Activated CD4-positive, alpha-beta T cell treated with anti-CD3 and anti-CD28 coated beads for 48 hours (primary cell): ENCODE results near the gene PSMD9.

Source experiments
- DNase-seq: peaks from one replicate; pipeline ENCODE4 v3.0.0-alpha.2; 2020

PSMD9 gene

DNA sequence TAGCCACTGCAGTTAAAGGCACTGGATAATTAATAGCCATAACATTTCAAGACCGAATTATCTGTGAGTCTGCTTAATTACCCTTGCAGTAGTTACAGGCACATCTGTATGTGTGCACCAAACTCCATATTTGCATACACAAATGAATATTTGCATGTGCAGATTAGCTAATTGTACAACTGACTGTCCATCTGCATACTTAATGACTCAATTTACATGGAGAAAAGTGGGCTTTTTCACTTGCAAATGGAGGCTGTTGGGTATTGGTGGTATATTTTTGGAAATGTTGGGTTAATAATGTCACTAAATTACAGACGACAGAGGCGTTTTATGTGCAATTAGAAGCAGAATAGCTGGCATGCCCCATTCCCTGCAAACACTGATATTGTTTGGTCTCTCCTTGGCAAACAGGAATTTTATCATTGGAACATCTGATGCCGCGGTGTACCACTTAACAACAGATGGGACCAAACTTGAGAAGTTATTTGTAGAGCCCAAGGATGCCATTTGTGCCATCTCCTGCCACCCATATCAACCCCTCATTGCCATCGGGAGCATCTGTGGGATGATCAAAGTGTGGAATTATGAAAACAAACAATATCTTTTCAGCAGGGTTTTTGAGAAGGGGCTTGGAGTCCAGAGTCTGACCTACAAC lies 69.4 kb downstream of the PSMD9 start:
- no peak for DNase-seq

DNA sequence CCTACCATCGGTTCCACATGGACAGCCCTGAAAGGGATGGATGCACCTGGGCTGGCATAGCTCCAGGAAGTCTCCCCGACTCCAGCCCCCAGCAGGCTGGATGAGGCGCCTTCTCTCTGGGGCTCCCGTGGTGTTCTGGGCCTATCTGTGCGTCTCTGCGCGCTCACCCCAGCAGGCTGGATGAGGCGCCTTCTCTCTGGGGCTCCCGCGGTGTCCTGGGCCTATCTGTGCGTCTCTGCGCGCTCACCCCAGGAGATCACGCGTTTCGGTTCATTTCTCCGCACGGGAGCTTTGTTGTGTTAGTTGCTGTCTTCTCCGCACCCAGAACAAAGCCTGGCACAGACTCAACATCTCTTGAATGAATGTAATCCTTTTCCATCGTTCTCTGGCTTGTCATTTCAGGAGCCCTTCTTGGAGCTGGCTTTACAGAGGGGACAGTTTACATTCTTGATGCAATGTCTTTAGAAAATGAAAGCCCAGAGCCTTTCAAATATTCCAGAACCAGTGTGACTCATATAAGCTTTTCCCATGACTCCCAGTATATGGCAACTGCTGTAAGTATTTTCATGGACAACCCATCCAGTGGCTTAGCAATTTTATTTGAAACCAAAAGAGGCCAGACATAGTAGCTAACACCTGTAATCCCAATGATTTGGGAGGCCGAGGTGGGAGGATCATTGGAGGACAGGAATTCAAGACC lies 70.1 kb downstream of the PSMD9 start:
- no peak for DNase-seq

DNA sequence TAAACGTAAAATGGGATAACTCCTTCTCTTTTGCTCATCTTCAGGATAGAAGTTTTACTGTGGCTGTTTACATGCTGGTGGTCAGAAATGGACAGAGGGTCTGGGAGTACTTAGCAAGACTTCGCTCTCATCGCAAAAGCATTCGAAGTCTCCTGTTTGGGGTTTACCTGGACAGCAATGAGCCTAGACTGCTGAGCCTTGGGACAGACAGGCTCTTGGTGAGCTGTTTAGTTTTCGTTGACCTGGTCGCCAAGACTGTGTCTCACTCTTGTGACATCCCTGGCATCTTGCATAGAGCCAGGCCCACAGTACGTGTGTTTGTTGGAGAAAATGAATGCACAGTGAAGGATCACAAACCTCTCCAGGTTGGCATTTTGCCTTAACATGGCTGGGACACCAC lies 72.0 kb downstream of the PSMD9 start:
- DNase-seq: no peak

DNA sequence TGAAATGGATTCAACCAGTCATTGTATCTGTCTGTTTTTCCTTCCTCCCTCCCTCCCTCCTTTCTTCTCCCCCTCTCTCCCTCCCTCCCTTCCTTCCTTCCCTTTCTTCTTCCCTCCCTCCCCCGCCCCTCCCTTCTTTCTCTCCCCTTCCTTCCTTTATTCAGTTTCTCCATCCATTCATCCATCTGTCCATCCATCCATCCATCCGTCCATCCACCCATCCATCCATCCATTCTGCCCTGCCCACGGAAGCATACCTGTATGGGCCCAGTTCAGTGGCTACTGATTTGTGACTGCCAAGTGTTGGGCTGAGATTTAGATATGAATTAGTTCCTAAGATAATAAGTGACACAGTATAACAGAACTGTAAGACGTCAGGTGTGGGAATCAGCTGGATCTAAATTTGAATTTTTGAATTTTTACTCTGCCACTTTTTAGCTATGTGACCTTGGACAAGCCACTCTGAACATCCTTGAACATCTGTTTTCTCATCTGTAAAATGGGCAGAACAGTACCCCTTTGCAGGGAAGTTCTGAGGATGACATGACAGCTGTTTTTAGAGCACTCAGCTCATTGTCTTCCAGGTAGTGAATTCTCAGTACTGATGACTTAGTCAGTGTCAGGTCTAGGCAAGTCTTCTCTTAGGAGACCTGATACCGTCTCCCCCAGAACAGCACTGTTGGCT lies 72.7 kb downstream of the PSMD9 start:
- no peak for DNase-seq

DNA sequence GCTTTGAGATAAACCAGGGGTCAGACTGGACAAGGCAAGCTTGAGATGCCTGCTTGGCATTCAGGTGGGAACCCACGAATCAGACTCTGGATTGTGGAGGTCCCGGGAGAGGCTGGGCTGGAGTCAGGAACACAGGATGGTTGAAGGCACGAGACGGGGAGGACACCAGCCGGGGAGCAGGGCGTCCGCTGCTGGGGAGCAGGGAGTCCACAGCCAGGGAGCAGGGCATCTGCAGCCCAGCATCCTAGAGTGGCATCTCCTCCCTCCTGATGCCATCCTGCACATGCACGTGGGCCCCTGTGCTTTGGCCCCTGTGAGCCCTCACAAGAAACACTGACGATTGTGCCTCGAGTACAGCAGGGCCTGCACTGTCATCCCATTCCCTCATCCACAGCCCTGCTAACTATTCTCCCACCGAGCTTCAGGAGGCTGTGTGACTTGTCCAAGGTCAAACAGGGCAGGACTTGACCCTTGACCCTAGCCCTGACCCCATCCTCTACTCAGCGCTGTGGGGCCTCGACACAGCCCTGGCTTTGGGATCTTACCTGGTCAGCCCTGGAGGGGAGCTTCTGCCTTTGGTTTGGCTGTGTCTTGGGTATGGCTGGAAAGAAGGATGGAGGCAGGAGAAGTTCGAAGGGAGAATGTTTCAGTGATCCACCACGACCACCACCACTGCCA lies 74.9 kb downstream of the PSMD9 start:
- DNase-seq: no peak

DNA sequence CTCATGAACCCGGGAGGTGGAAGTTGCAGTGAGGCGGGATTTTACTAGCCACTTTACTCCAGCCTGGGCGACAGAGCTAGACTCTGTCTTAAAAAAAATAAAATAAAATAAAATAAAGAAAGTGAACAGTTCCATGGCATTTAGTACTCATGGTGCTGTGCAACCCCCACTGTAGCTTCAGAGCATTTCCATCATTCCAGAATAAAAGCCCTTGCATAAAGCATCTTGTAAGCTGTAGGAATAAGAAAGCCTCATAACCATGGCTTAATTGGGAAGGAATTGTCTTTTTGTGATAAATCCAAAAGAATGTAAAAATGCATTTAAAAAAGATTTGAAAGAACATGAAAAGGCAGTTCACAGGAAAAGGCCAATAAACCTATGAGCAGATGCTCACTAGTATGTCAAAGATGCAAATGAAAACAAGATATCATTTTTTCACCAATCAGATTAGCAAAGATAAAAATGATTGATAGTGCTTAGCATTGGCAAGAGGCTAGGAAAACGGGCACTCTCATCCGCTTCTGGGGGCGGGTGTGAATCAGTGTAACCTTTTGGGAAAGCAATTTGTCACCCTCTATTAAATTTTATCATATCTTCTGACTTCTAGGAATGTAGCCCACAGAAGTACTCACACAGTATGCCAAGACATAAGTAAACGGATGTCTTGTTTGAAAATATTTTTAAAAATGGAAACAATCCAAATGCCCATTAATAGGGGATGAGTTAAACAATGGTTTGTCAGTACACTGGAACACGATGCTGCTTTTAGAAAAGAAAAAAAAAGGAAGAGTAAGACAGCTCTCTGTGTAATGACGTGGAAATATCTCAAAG lies 76.4 kb downstream of the PSMD9 start:
- DNase-seq: no peak

DNA sequence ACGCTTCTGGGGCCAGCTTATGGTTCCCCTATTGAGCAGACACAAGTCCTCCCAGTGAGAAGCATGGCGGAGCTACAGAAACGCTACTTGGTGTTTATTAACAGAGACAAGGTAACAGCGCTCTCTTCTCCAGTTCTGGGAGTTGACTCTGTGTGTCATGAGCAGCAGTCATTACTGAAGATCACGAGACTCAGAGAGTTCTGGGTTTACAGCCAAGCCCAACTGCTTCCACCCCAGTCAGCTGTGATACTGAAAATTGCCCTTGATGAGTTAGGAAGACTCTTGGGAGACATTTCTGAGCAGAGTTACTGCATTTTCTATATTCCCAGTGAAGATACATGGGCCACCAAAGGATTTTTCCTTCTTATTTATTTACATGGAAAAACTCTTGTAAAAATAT lies 78.4 kb downstream of the PSMD9 start:
- DNase-seq: no peak
